Naive B cell (primary cell): Measurements from ENCODE around the gene SCAMP1. TPM values are rescaled to one million over a fixed set of nuclear protein-coding genes. Genes with fewer than 3 reads are reported as not detected.

Experiments used
- ATAC-seq, 2 donors: fragments of 150-1000 bp; cut with Tn5 transposase; 2 replicates each; pipeline ENCODE4 v1.10.0; 2021; ENCODE audit warnings: low read depth in 2 of 2, mild to moderate bottlenecking in 2 of 2, moderate library complexity in 2 of 2
- DNase-seq: peaks from one replicate; pipeline ENCODE4 v3.0.0; 2022
- H3K27ac Mint-ChIP-seq, 6 donors: one replicate each; pipeline ENCODE4 v1.8.0; 2020 to 2022; ENCODE audit warnings: mild to moderate bottlenecking in 6 of 6, mixed read lengths in 6 of 6, moderate library complexity in 5 of 6, inconsistent platforms in 2 of 6
- H3K27me3 Mint-ChIP-seq, 3 donors: one replicate each; pipeline ENCODE4 v1.8.0; 2021 to 2022; ENCODE audit warnings: mixed read lengths in 3 of 3, mild to moderate bottlenecking in 1 of 3
- H3K36me3 Mint-ChIP-seq, 2 donors: one replicate each; pipeline ENCODE4 v1.8.0; 2020 to 2022; ENCODE audit warnings: mixed read lengths in 2 of 2, inconsistent platforms in 1 of 2, mild to moderate bottlenecking in 1 of 2
- H3K4me1 Mint-ChIP-seq, 3 donors: one replicate each; pipeline ENCODE4 v1.8.0; 2020 to 2022; ENCODE audit warnings: mixed read lengths in 3 of 3, inconsistent platforms in 1 of 3, mild to moderate bottlenecking in 1 of 3, moderate library complexity in 1 of 3
- H3K4me3 Mint-ChIP-seq, 8 donors: one replicate each; pipeline ENCODE4 v1.8.0; 2020 to 2022; ENCODE audit warnings: mild to moderate bottlenecking in 8 of 8, mixed read lengths in 8 of 8, moderate library complexity in 8 of 8, inconsistent platforms in 2 of 8
- H3K9me3 Mint-ChIP-seq, 7 donors: one replicate each; pipeline ENCODE4 v1.8.0; 2020 to 2022; ENCODE audit warnings: mixed read lengths in 7 of 7, mild to moderate bottlenecking in 5 of 7, inconsistent platforms in 2 of 7, moderate library complexity in 1 of 7
- polyA plus RNA-seq, 6 donors: library from polyadenylated mRNA; unstranded; fragments of 300-500 nt; fragmentation: Illumina TruSeq; gene quantifications; one replicate each; pipeline ENCODE4 v1.2.3, GENCODE V29; 2021; ENCODE audit warnings: low read depth in 6 of 6

SCAMP1 gene, protein sequence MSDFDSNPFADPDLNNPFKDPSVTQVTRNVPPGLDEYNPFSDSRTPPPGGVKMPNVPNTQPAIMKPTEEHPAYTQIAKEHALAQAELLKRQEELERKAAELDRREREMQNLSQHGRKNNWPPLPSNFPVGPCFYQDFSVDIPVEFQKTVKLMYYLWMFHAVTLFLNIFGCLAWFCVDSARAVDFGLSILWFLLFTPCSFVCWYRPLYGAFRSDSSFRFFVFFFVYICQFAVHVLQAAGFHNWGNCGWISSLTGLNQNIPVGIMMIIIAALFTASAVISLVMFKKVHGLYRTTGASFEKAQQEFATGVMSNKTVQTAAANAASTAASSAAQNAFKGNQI
- polyA plus RNA-seq: 10 to 100 TPM; 25.8 to 36.2 (median 32.2) TPM

GRCh38 chr5:78359831-78360673, at the start of gene SCAMP1:
Gene SCAMP1 (plus strand): TSS chr5:78360617. CDS start chr5:78360672, 55 bp downstream.
- peak; percentile 80 to 81 for ATAC-seq
- H3K4me1 Mint-ChIP-seq: peaks cover 31 to 44% (median 32%) of the 10 kb centered on the region in 3 donors
- no peaks in the 10 kb centered on the region for H3K36me3 Mint-ChIP-seq
- DNase-seq: peak; percentile 98
- no peaks in the 10 kb centered on the region for H3K9me3 Mint-ChIP-seq
- peak within 1 kb of the TSS; percentile 89 to 100 (median 97) for H3K4me3 Mint-ChIP-seq
- no peaks in the 10 kb centered on the region for H3K27me3 Mint-ChIP-seq
- H3K27ac Mint-ChIP-seq: peak within 1 kb of the TSS; percentile 89 to 97 (median 96)

DNA sequence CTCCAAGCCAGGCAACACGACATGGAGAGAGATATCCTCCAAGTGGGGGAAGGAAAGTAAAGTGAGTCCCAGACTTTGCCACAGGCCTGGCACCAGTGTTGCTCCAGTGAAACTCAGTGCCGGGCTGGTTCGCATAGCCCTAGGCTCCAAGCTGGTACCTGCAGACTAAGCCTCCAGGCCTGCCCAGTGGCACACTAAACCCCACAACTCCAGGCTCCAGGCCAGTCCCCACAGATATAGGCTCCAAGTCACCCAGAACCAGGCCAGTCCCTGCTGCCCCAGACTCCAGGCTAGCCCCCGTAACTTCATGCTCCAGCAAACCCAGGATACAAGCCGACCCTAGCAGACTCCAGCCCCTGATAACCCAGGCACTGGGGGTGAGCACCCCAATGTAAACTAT, 42.9 kb upstream of the SCAMP1 start:
- no peak for DNase-seq
- Mint-ChIP-seq H3K4me1 (peaks cover 0 to 2% (median 0%) of the 10 kb centered on the region in 3 donors), H3K4me3 (no peak overlapping the region), H3K9me3 (no peaks in the 10 kb centered on the region), H3K27me3 (peaks cover 5 to 16% (median 6%) of the 10 kb centered on the region in 3 donors), H3K27ac (no peak overlapping the region), H3K36me3 (no peaks in the 10 kb centered on the region)
- no peak for ATAC-seq

GRCh38 chr5:78318337-78318736, 42.1 kb upstream of the SCAMP1 start:
- peaks cover 0 to 2% (median 0%) of the 10 kb centered on the region in 3 donors for H3K4me1 Mint-ChIP-seq
- DNase-seq (no peak), ATAC-seq (no peak)
- peaks cover 0 to 10% (median 6%) of the 10 kb centered on the region in 3 donors for H3K27me3 Mint-ChIP-seq
- no peaks in the 10 kb centered on the region for H3K9me3 Mint-ChIP-seq
- no peak overlapping the region for H3K27ac Mint-ChIP-seq
- no peak overlapping the region for H3K4me3 Mint-ChIP-seq
- no peaks in the 10 kb centered on the region for H3K36me3 Mint-ChIP-seq

DNA sequence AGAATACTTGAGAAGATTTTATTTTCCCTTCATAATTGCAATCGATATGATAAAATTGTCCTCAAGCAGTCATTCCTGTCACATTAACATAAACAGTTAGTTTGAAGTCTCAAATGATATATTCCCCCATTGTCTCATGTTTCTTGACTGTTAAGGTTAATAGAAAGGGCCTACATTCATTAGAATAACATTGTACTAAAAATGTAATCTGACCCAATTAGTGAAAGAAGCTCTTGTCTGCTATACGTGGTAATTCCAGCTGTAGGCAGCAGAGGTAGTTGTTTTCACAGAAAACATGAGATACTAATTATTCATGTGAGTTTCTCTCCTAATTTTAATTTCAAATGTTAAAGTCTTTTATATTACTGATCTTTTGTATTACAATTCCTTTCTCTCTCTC, 40.0 kb upstream of the SCAMP1 start:
- H3K27ac Mint-ChIP-seq: no peak overlapping the region
- ATAC-seq (no peak), DNase-seq (peak; percentile 1)
- H3K36me3 Mint-ChIP-seq: no peaks in the 10 kb centered on the region
- H3K27me3 Mint-ChIP-seq: peaks cover 0 to 12% (median 7%) of the 10 kb centered on the region in 3 donors
- H3K4me3 Mint-ChIP-seq: no peak overlapping the region
- H3K9me3 Mint-ChIP-seq: no peaks in the 10 kb centered on the region
- peaks cover 0 to 2% (median 0%) of the 10 kb centered on the region in 3 donors for H3K4me1 Mint-ChIP-seq

- no peak for ATAC-seq
- peaks cover 6 to 12% (median 7%) of the 10 kb centered on the region in 3 donors for H3K27me3 Mint-ChIP-seq
- H3K9me3 Mint-ChIP-seq: no peaks in the 10 kb centered on the region
- no peak overlapping the region for H3K4me3 Mint-ChIP-seq
- H3K4me1 Mint-ChIP-seq: no peaks in the 10 kb centered on the region
- H3K36me3 Mint-ChIP-seq: no peaks in the 10 kb centered on the region
- DNase-seq: no peak
- peak overlapping the region in 1 of 6 donors; percentile 21 for H3K27ac Mint-ChIP-seq
Observed at GRCh38 chr5:78323241-78323640, 37.2 kb upstream of the SCAMP1 start.

GRCh38 chr5:78326930-78327329, 33.5 kb upstream of the SCAMP1 start:
- no peak for ATAC-seq
- H3K4me1 Mint-ChIP-seq: no peaks in the 10 kb centered on the region
- no peak overlapping the region for H3K27ac Mint-ChIP-seq
- no peaks in the 10 kb centered on the region for H3K36me3 Mint-ChIP-seq
- no peaks in the 10 kb centered on the region for H3K9me3 Mint-ChIP-seq
- DNase-seq: no peak
- H3K27me3 Mint-ChIP-seq: peaks cover 6 to 20% (median 7%) of the 10 kb centered on the region in 3 donors
- H3K4me3 Mint-ChIP-seq: no peak overlapping the region

DNA sequence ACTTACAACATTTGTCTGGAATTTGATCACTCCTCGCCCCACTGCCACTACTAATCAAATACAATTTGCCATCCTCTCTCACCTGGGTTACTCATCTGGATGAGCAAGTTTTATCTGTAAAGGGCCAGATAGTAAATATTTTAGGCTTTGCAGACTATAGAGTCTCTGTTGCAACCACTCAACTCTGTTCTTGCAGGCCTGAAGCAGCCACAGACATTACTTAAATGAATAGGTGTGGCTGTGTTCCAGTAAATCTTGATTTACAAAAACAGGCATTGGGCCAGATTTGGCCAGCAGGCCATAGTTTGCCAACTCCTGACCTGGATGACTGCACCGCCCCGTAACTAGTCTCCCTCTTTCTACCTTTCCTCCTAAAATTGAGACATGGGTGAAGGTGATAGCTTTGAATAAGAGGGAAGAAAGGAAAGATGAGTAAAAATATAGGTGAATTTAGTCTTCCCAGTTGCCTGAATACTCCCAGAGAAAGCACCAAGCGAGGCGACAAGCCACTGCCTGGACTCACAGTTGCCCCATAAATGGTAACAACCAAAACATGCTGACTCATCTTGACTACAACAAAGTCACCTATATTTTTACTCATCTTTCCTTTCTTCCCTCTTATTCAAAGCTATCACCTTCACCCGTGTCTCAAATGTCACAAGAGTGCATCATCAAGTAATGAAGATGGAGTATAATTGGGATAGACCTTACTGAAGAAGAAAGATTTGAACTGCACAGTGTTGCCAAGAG, 32.5 kb upstream of the SCAMP1 start:
- H3K27me3 Mint-ChIP-seq: peaks cover 6 to 20% (median 7%) of the 10 kb centered on the region in 3 donors
- H3K4me3 Mint-ChIP-seq: no peak overlapping the region
- DNase-seq (no peak), ATAC-seq (no peak)
- no peaks in the 10 kb centered on the region for H3K9me3 Mint-ChIP-seq
- no peaks in the 10 kb centered on the region for H3K36me3 Mint-ChIP-seq
- no peak overlapping the region for H3K27ac Mint-ChIP-seq
- H3K4me1 Mint-ChIP-seq: no peaks in the 10 kb centered on the region

- no peaks in the 10 kb centered on the region for H3K4me1 Mint-ChIP-seq
- no peak for ATAC-seq
- no peaks in the 10 kb centered on the region for H3K9me3 Mint-ChIP-seq
- no peak overlapping the region for H3K27ac Mint-ChIP-seq
- H3K27me3 Mint-ChIP-seq: peaks cover 6 to 20% (median 7%) of the 10 kb centered on the region in 3 donors
- no peak overlapping the region for H3K4me3 Mint-ChIP-seq
- no peaks in the 10 kb centered on the region for H3K36me3 Mint-ChIP-seq
- no peak for DNase-seq
Observed at GRCh38 chr5:78328585-78329173, 31.7 kb upstream of the SCAMP1 start.

- H3K27ac Mint-ChIP-seq: peak overlapping the region in 1 of 6 donors; percentile 32
- H3K36me3 Mint-ChIP-seq: peaks cover 1 to 5% of the 10 kb centered on the region in 2 donors
- H3K27me3 Mint-ChIP-seq: peaks cover 6 to 34% (median 10%) of the 10 kb centered on the region in 3 donors
- DNase-seq (no peak), ATAC-seq (no peak)
- H3K4me1 Mint-ChIP-seq: no peaks in the 10 kb centered on the region
- H3K9me3 Mint-ChIP-seq: peaks cover 1 to 8% (median 5%) of the 10 kb centered on the region in 7 donors
- no peak overlapping the region for H3K4me3 Mint-ChIP-seq
Observed at GRCh38 chr5:78331523-78332080, 28.8 kb upstream of the SCAMP1 start.

DNA sequence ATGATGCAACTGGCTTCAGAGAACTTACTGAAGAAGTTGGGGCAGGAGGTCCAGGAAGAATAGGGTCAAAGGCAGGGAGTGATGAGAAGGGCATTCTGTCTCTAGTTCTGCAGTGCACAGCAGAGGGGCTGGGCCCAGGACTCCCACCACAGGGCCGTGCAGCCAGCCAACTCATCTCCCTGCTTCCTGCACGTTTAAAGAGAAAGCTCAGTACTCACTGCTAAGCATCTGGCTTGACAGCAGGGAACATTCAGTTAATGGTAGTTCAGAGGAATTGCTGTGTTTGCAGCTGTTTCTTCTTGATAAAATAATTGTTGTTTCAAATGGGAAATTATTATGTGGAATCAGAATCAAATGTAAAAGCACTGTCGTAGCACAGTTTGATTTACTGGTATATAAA, 25.6 kb upstream of the SCAMP1 start:
- Mint-ChIP-seq H3K4me3 (no peak overlapping the region), H3K36me3 (peaks cover 11 to 12% of the 10 kb centered on the region in 2 donors), H3K27me3 (peaks cover 0 to 41% (median 15%) of the 10 kb centered on the region in 3 donors), H3K9me3 (peaks cover 6 to 26% (median 20%) of the 10 kb centered on the region in 7 donors), H3K4me1 (no peaks in the 10 kb centered on the region), H3K27ac (no peak overlapping the region)
- ATAC-seq: no peak
- DNase-seq: no peak

GRCh38 chr5:78335976-78336375, 24.4 kb upstream of the SCAMP1 start:
- peak overlapping the region in 1 of 8 donors; percentile 22 for H3K4me3 Mint-ChIP-seq
- no peaks in the 10 kb centered on the region for H3K4me1 Mint-ChIP-seq
- H3K36me3 Mint-ChIP-seq: peaks cover 11 to 12% of the 10 kb centered on the region in 2 donors
- H3K27me3 Mint-ChIP-seq: peaks cover 0 to 41% (median 15%) of the 10 kb centered on the region in 3 donors
- no peak for ATAC-seq
- H3K9me3 Mint-ChIP-seq: peaks cover 6 to 26% (median 20%) of the 10 kb centered on the region in 7 donors
- no peak overlapping the region for H3K27ac Mint-ChIP-seq
- no peak for DNase-seq

- ATAC-seq (no peak), DNase-seq (no peak)
- Mint-ChIP-seq H3K4me3 (no peak overlapping the region), H3K36me3 (peaks cover 11 to 12% of the 10 kb centered on the region in 2 donors), H3K27ac (peak overlapping the region in 2 of 6 donors; percentile 73 to 85), H3K9me3 (peaks cover 6 to 26% (median 20%) of the 10 kb centered on the region in 7 donors), H3K4me1 (no peaks in the 10 kb centered on the region), H3K27me3 (peaks cover 0 to 35% (median 15%) of the 10 kb centered on the region in 3 donors)
Observed at GRCh38 chr5:78336698-78337097, 23.7 kb upstream of the SCAMP1 start.
